Activated CD4-positive, alpha-beta memory T cell treated with anti-CD3 and anti-CD28 coated beads for 36 hours (primary cell): ENCODE data around the gene SPHK1. TPM values are rescaled to one million over a fixed set of nuclear protein-coding genes. Genes with fewer than 3 reads are reported as not detected.
A peak's percentile ranks its signal among the peaks of the same experiment; 100 is the strongest.

ENCODE experiments used
- CTCF ChIA-PET: fragments of 350-600 bp; sonication (Branson Sonifier 250); formaldehyde crosslinking; loops from one replicate; lab custom pipeline; 2021; ENCODE audit warnings: antibody characterized with exemption, inconsistent platforms; lab: Charles Lee
- POLR2A ChIA-PET: fragments of 350-600 bp; sonication (Branson Sonifier 250); formaldehyde crosslinking; loops from one replicate; lab custom pipeline; 2021; ENCODE audit warnings: antibody characterized with exemption; lab: Charles Lee
- DNase-seq: peaks from one replicate; pipeline ENCODE4 v3.0.0-alpha.2; 2020
- H3K27ac Mint-ChIP-seq: one replicate; pipeline ENCODE4 v1.8.0; 2021; ENCODE audit warnings: mixed read lengths
- H3K27me3 Mint-ChIP-seq: one replicate; pipeline ENCODE4 v1.8.0; 2021; ENCODE audit warnings: mixed read lengths
- H3K36me3 Mint-ChIP-seq: one replicate; pipeline ENCODE4 v1.8.0; 2021; ENCODE audit warnings: mixed read lengths
- H3K4me1 Mint-ChIP-seq: one replicate; pipeline ENCODE4 v1.8.0; 2021; ENCODE audit warnings: low read depth, mixed read lengths
- H3K4me3 Mint-ChIP-seq: one replicate; pipeline ENCODE4 v1.8.0; 2021; ENCODE audit warnings: mild to moderate bottlenecking, mixed read lengths
- H3K9me3 Mint-ChIP-seq: one replicate; pipeline ENCODE4 v1.8.0; 2021; ENCODE audit warnings: mixed read lengths
- intact Hi-C: fragments of 100-400 bp; cut with micrococcal nuclease; formaldehyde crosslinking; loops from one replicate; pipeline ENCODE4 v1.15.1; 2023
- total RNA-seq, 2 experiments: library from RNA; stranded (reverse); gene quantifications; one replicate each; pipeline ENCODE4 v1.2.3, GENCODE V29; 2021

Gene SPHK1
- total RNA-seq, 2 experiments from 2014 or later = 9.9 to 11.4 TPM

- ChIA-PET CTCF (interaction anchor here (1.5 kb wide), 1 partner anchor 19 kb away, joined by 3 read pairs; no protein-coding TSS in a partner anchor), POLR2A (no interaction called here)
- Mint-ChIP-seq H3K4me3 (no peak overlapping the region), H3K9me3 (no peaks in the 10 kb centered on the region), H3K36me3 (peaks cover 31% of the 10 kb centered on the region), H3K27ac (no peak overlapping the region), H3K27me3 (no peaks in the 10 kb centered on the region), H3K4me1 (peaks cover 4% of the 10 kb centered on the region)
- intact Hi-C loops = no loop called here
- no peak for DNase-seq
Measured at GRCh38 chr17:76404256-76404655, 19.8 kb downstream of the SPHK1 start.

- Mint-ChIP-seq H3K27me3 (no peaks in the 10 kb centered on the region), H3K36me3 (peaks cover 26% of the 10 kb centered on the region), H3K27ac (no peak overlapping the region), H3K4me1 (peaks cover 4% of the 10 kb centered on the region), H3K9me3 (no peaks in the 10 kb centered on the region), H3K4me3 (no peak overlapping the region)
- CTCF ChIA-PET = interaction anchor here (0.6 to 1.5 kb wide), 4 partner anchors 20 to 118 kb away, joined by 3 to 4 read pairs (median 4); no protein-coding TSS in a partner anchor
- DNase-seq = no peak
- POLR2A ChIA-PET = interaction anchor here (0.5 kb wide), 1 partner anchor 40 kb away, joined by 3 read pairs; no protein-coding TSS in a partner anchor
- intact Hi-C loops = loop anchor here (5.0 kb wide), 1 partner anchor 42 kb away; no protein-coding TSS in a partner anchor
Measured at GRCh38 chr17:76404976-76405563, 20.7 kb downstream of the SPHK1 start.

GRCh38 chr17:76405607-76405966, 21.2 kb downstream of the SPHK1 start:
- Mint-ChIP-seq H3K36me3 (peaks cover 23% of the 10 kb centered on the region), H3K27ac (no peak overlapping the region), H3K27me3 (no peaks in the 10 kb centered on the region), H3K9me3 (no peaks in the 10 kb centered on the region), H3K4me3 (no peak overlapping the region), H3K4me1 (peaks cover 4% of the 10 kb centered on the region)
- intact Hi-C loops = loop anchor here (5.0 kb wide), 1 partner anchor 42 kb away; no protein-coding TSS in a partner anchor
- CTCF ChIA-PET = interaction anchor here (0.9 to 1.5 kb wide), 4 partner anchors 21 to 104 kb away, joined by 3 to 4 read pairs (median 3); no protein-coding TSS in a partner anchor
- POLR2A ChIA-PET = no interaction called here
- DNase-seq = no peak

- intact Hi-C loops = loop anchor here (5.0 kb wide), 1 partner anchor 41 kb away; no protein-coding TSS in a partner anchor
- H3K27ac Mint-ChIP-seq = no peak overlapping the region
- H3K4me3 Mint-ChIP-seq = no peak overlapping the region
- peaks cover 4% of the 10 kb centered on the region for H3K4me1 Mint-ChIP-seq
- peaks cover 19% of the 10 kb centered on the region for H3K36me3 Mint-ChIP-seq
- CTCF ChIA-PET = interaction anchor here (0.9 to 1.4 kb wide), 3 partner anchors 22 to 105 kb away, joined by 3 to 4 read pairs (median 3); no protein-coding TSS in a partner anchor
- no peak for DNase-seq
- POLR2A ChIA-PET = no interaction called here
- H3K27me3 Mint-ChIP-seq = no peaks in the 10 kb centered on the region
- no peaks in the 10 kb centered on the region for H3K9me3 Mint-ChIP-seq
Measured at GRCh38 chr17:76405967-76406647, 21.7 kb downstream of the SPHK1 start.

- CTCF ChIA-PET = interaction anchor here (0.8 to 6.8 kb wide), 9 partner anchors 9 to 107 kb away, joined by 3 to 72 read pairs (median 11); partner anchors contain the start of genes AANAT, PRPSAP1, RHBDF2 and UBE2O
- intact Hi-C loops = loop anchor here (5.0 kb wide), 1 partner anchor 40 kb away; no protein-coding TSS in a partner anchor
- Mint-ChIP-seq H3K9me3 (no peaks in the 10 kb centered on the region), H3K36me3 (peaks cover 8% of the 10 kb centered on the region), H3K27me3 (no peaks in the 10 kb centered on the region), H3K4me1 (peaks cover 4% of the 10 kb centered on the region), H3K27ac (no peak overlapping the region), H3K4me3 (no peak overlapping the region)
- no peak for DNase-seq
- POLR2A ChIA-PET = no interaction called here
Measured at GRCh38 chr17:76407509-76407908, 23.1 kb downstream of the SPHK1 start.

- H3K27ac Mint-ChIP-seq = no peak overlapping the region
- no peak overlapping the region for H3K4me3 Mint-ChIP-seq
Measured at GRCh38 chr17:76408037-76408849, 23.8 kb downstream of the SPHK1 start.

GRCh38 chr17:76410328-76410965, 26.0 kb downstream of the SPHK1 start:
- Mint-ChIP-seq H3K27ac (no peak overlapping the region), H3K4me3 (no peak overlapping the region), H3K36me3 (no peaks in the 10 kb centered on the region), H3K4me1 (peaks cover 12% of the 10 kb centered on the region), H3K9me3 (no peaks in the 10 kb centered on the region), H3K27me3 (no peaks in the 10 kb centered on the region)
- ChIA-PET POLR2A (interaction anchor here (0.5 kb wide), 1 partner anchor 644 kb away, joined by 3 read pairs; no protein-coding TSS in a partner anchor), CTCF (interaction anchor here (0.6 to 6.8 kb wide), 12 partner anchors 12 to 1342 kb away, joined by 3 to 72 read pairs (median 4); partner anchors contain the start of genes AANAT and UBE2O)
- intact Hi-C loops = no loop called here
- no peak for DNase-seq

More at GRCh38 chr17:76408037-76408849, 23.8 kb downstream of the SPHK1 start:
- DNase-seq = peak; percentile 82
- intact Hi-C loops = loop anchor here (1.0 to 5.0 kb wide), 3 partner anchors 39 to 98 kb away; no protein-coding TSS in a partner anchor
- Mint-ChIP-seq H3K36me3 (peaks cover 6% of the 10 kb centered on the region), H3K27me3 (no peaks in the 10 kb centered on the region), H3K9me3 (no peaks in the 10 kb centered on the region), H3K4me1 (peaks cover 8% of the 10 kb centered on the region)
- ChIA-PET CTCF (interaction anchor here (0.6 to 6.8 kb wide), 27 partner anchors 9 to 454 kb away, joined by 3 to 72 read pairs (median 4); partner anchors contain the start of genes AANAT, PRPSAP1, RHBDF2 and UBE2O), POLR2A (no interaction called here)

GRCh38 chr17:76411247-76411646, 26.8 kb downstream of the SPHK1 start:
- Mint-ChIP-seq H3K36me3 (no peaks in the 10 kb centered on the region), H3K27me3 (no peaks in the 10 kb centered on the region), H3K4me3 (no peak overlapping the region), H3K27ac (no peak overlapping the region), H3K9me3 (no peaks in the 10 kb centered on the region), H3K4me1 (peaks cover 12% of the 10 kb centered on the region)
- intact Hi-C loops = no loop called here
- ChIA-PET POLR2A (interaction anchor here (0.5 kb wide), 1 partner anchor 645 kb away, joined by 3 read pairs; no protein-coding TSS in a partner anchor), CTCF (interaction anchor here (0.7 to 6.8 kb wide), 9 partner anchors 12 to 94 kb away, joined by 3 to 72 read pairs (median 3); partner anchors contain the start of gene UBE2O)
- no peak for DNase-seq

- Mint-ChIP-seq H3K36me3 (no peaks in the 10 kb centered on the region), H3K27ac (no peak overlapping the region), H3K4me3 (no peak overlapping the region), H3K27me3 (no peaks in the 10 kb centered on the region), H3K4me1 (peaks cover 11% of the 10 kb centered on the region), H3K9me3 (no peaks in the 10 kb centered on the region)
- DNase-seq = no peak
- intact Hi-C loops = no loop called here
- CTCF ChIA-PET = interaction anchor here (0.7 to 1.7 kb wide), 4 partner anchors 16 to 400 kb away, joined by 3 to 8 read pairs (median 4); no protein-coding TSS in a partner anchor
- POLR2A ChIA-PET = no interaction called here
Measured at GRCh38 chr17:76414334-76415295, 30.2 kb downstream of the SPHK1 start.

- H3K27me3 Mint-ChIP-seq = no peaks in the 10 kb centered on the region
- H3K9me3 Mint-ChIP-seq = no peaks in the 10 kb centered on the region
- intact Hi-C loops = no loop called here
- ChIA-PET POLR2A (no interaction called here), CTCF (interaction anchor here (0.7 to 2.3 kb wide), 3 partner anchors 18 to 124 kb away, joined by 3 to 12 read pairs (median 3); partner anchors contain the start of gene SPHK1)
- H3K4me1 Mint-ChIP-seq = peaks cover 19% of the 10 kb centered on the region
- DNase-seq = no peak
- H3K27ac Mint-ChIP-seq = no peak overlapping the region
- H3K36me3 Mint-ChIP-seq = no peaks in the 10 kb centered on the region
- H3K4me3 Mint-ChIP-seq = no peak overlapping the region
Measured at GRCh38 chr17:76415786-76416185, 31.4 kb downstream of the SPHK1 start.
